ENCODE results near the gene RAB40B. TPM values are rescaled to one million over a fixed set of nuclear protein-coding genes. Genes with fewer than 3 reads are reported as not detected.

The RAB40B gene
- total RNA-seq, 2 donors from 2014 or later, result 1.2 to 4.6 TPM

- H3K4me3 Mint-ChIP-seq, result no peak overlapping the region
- 94 to 99% methylated on average over 21 to 23 of the region's 23 CpGs for WGBS, 2 experiments (ENCODE audit: insufficient coverage in 1 of 2, insufficient read length in 1 of 2)
- H3K9me3 Mint-ChIP-seq, result no peaks in the 10 kb centered on the region
- no peaks in the 10 kb centered on the region for H3K36me3 ChIP-seq (ENCODE audit: control insufficient read depth, insufficient read depth, low read length)
- no peaks in the 10 kb centered on the region for H3K4me1 Mint-ChIP-seq
- no peak overlapping the region for H3K27ac ChIP-seq (ENCODE audit: low read depth, low read length)
- H3K9me3 ChIP-seq (ENCODE audit: control insufficient read depth, low read length), result no peaks in the 10 kb centered on the region
- no peak overlapping the region for H3K4me3 ChIP-seq (ENCODE audit: low read length)
- H3K9ac ChIP-seq (ENCODE audit: extremely low read depth, low read length, poor library complexity, severe bottlenecking), result no peak overlapping the region
- H3K4me1 ChIP-seq (ENCODE audit: control insufficient read depth, insufficient read depth, low read length), result no peaks in the 10 kb centered on the region
- DNase-seq, result no peak
- H3K27ac Mint-ChIP-seq, result no peak overlapping the region
- H3K27me3 Mint-ChIP-seq (ENCODE audit: insufficient read depth), result no peaks in the 10 kb centered on the region
- H3K27me3 ChIP-seq (ENCODE audit: control insufficient read depth, insufficient read depth, low read length, poor library complexity, severe bottlenecking), result no peaks in the 10 kb centered on the region
- no peak for TF ChIP-seq CTCF (conservative IDR thresholded peaks at IDR 0.05)
- no peaks in the 10 kb centered on the region for H3K36me3 Mint-ChIP-seq (ENCODE audit: low read depth)
These were observed 40.2 kb downstream of the RAB40B start for GRCh38 chr17:82658331-82658730.

- no peak for TF ChIP-seq CTCF (conservative IDR thresholded peaks at IDR 0.05)
- Histone ChIP-seq H3K4me1 (ENCODE audit: control insufficient read depth, insufficient read depth, low read length) (no peaks in the 10 kb centered on the region), H3K9ac (ENCODE audit: extremely low read depth, low read length, poor library complexity, severe bottlenecking) (no peak overlapping the region), H3K9me3 (ENCODE audit: control insufficient read depth, low read length) (no peaks in the 10 kb centered on the region), H3K27me3 (ENCODE audit: control insufficient read depth, insufficient read depth, low read length, poor library complexity, severe bottlenecking) (no peaks in the 10 kb centered on the region), H3K4me3 (ENCODE audit: low read length) (no peak overlapping the region), H3K36me3 (ENCODE audit: control insufficient read depth, insufficient read depth, low read length) (no peaks in the 10 kb centered on the region), H3K27ac (ENCODE audit: low read depth, low read length) (no peak overlapping the region)
- H3K27ac Mint-ChIP-seq, result no peak overlapping the region
- no peak for DNase-seq
- no peaks in the 10 kb centered on the region for H3K27me3 Mint-ChIP-seq (ENCODE audit: insufficient read depth)
- H3K4me3 Mint-ChIP-seq, result no peak overlapping the region
- H3K36me3 Mint-ChIP-seq (ENCODE audit: low read depth), result no peaks in the 10 kb centered on the region
- no peaks in the 10 kb centered on the region for H3K4me1 Mint-ChIP-seq
- WGBS, 2 experiments (ENCODE audit: insufficient coverage in 1 of 2, insufficient read length in 1 of 2), result 93 to 99% methylated on average over 18 to 19 of the region's 19 CpGs
- no peaks in the 10 kb centered on the region for H3K9me3 Mint-ChIP-seq
These were observed 40.6 kb downstream of the RAB40B start for GRCh38 chr17:82657926-82658325.

GRCh38 chr17:82656266-82656665 is 42.2 kb downstream of the RAB40B start:
- H3K4me1 Mint-ChIP-seq, result no peaks in the 10 kb centered on the region
- TF ChIP-seq CTCF (conservative IDR thresholded peaks at IDR 0.05), result no peak
- Histone ChIP-seq H3K4me1 (ENCODE audit: control insufficient read depth, insufficient read depth, low read length) (no peaks in the 10 kb centered on the region), H3K9me3 (ENCODE audit: control insufficient read depth, low read length) (no peaks in the 10 kb centered on the region), H3K36me3 (ENCODE audit: control insufficient read depth, insufficient read depth, low read length) (no peaks in the 10 kb centered on the region), H3K4me3 (ENCODE audit: low read length) (no peak overlapping the region), H3K27ac (ENCODE audit: low read depth, low read length) (no peak overlapping the region), H3K9ac (ENCODE audit: extremely low read depth, low read length, poor library complexity, severe bottlenecking) (no peak overlapping the region), H3K27me3 (ENCODE audit: control insufficient read depth, insufficient read depth, low read length, poor library complexity, severe bottlenecking) (no peaks in the 10 kb centered on the region)
- H3K36me3 Mint-ChIP-seq (ENCODE audit: low read depth), result no peaks in the 10 kb centered on the region
- no peaks in the 10 kb centered on the region for H3K27me3 Mint-ChIP-seq (ENCODE audit: insufficient read depth)
- no peak overlapping the region for H3K4me3 Mint-ChIP-seq
- no peak overlapping the region for H3K27ac Mint-ChIP-seq
- WGBS, 2 experiments (ENCODE audit: insufficient coverage in 1 of 2, insufficient read length in 1 of 2), result 90 to 95% methylated on average over 12 to 16 of the region's 16 CpGs
- DNase-seq, result no peak
- no peaks in the 10 kb centered on the region for H3K9me3 Mint-ChIP-seq
